SH-SY5Y (cell line): Measurements from ENCODE around the gene NPFF.

Experiments
- GATA2 ChIP-seq: IDR thresholded peaks from 2 replicates; pipeline ENCODE4 v1.6.1; 2011; ENCODE audit warnings: mild to moderate bottlenecking, low read depth, low read length
- GATA3 ChIP-seq: IDR thresholded peaks from 2 replicates; pipeline ENCODE4 v1.6.1; 2011; ENCODE audit warnings: low read depth, mild to moderate bottlenecking, low read length, moderate library complexity

- TF ChIP-seq GATA2 (no peak; the same call in 1 of the 2 replicates), GATA3 (no peak)
Observed at GRCh38 chr12:53500142-53500775, 7.0 kb downstream of the NPFF start.
